Measurements from ENCODE around the gene NHEJ1. TPM values are rescaled to one million over a fixed set of nuclear protein-coding genes. Genes with fewer than 3 reads are reported as not detected.

NHEJ1 gene
- polyA plus RNA-seq, 4 donors = 17.5 to 20.3 (median 19.8) TPM

GRCh38 chr2:219125225-219125885 is 35.3 kb downstream of the NHEJ1 start:
- no peak for DNase-seq (ENCODE audit: low read depth in 4 of 4, low spot score in 2 of 4)

GRCh38 chr2:219124381-219125110 is 36.1 kb downstream of the NHEJ1 start:
- no peak for DNase-seq (ENCODE audit: low read depth in 4 of 4, low spot score in 2 of 4)

GRCh38 chr2:219123356-219124135 is 37.1 kb downstream of the NHEJ1 start:
- DNase-seq (ENCODE audit: low read depth in 4 of 4, low spot score in 2 of 4) = no peak

GRCh38 chr2:219122202-219122980 is 38.2 kb downstream of the NHEJ1 start:
- DNase-seq (ENCODE audit: low read depth in 4 of 4, low spot score in 2 of 4) = no peak

GRCh38 chr2:219120082-219120481 is 40.5 kb downstream of the NHEJ1 start:
- DNase-seq (ENCODE audit: low read depth in 4 of 4, low spot score in 2 of 4) = no peak

- DNase-seq (ENCODE audit: low read depth in 4 of 4, low spot score in 2 of 4) = peak in 3 of 4 donors; percentile 11 to 45 (median 17)
Observed at GRCh38 chr2:219119422-219120043, 41.1 kb downstream of the NHEJ1 start.

- no peak for DNase-seq (ENCODE audit: low read depth in 4 of 4, low spot score in 2 of 4)
Observed at GRCh38 chr2:219118504-219118903, 42.1 kb downstream of the NHEJ1 start.

GRCh38 chr2:219116776-219117646 is 43.6 kb downstream of the NHEJ1 start:
- DNase-seq (ENCODE audit: low read depth in 4 of 4, low spot score in 2 of 4) = no peak

GRCh38 chr2:219112651-219113338 is 47.8 kb downstream of the NHEJ1 start:
- no peak for DNase-seq (ENCODE audit: low read depth in 4 of 4, low spot score in 2 of 4)

GRCh38 chr2:219112062-219112406 is 48.6 kb downstream of the NHEJ1 start:
- DNase-seq (ENCODE audit: low read depth in 4 of 4, low spot score in 2 of 4) = no peak

- no peak for DNase-seq (ENCODE audit: low read depth in 4 of 4, low spot score in 2 of 4)
Observed at GRCh38 chr2:219111375-219112061, 49.1 kb downstream of the NHEJ1 start.

GRCh38 chr2:219109471-219109870 is 51.1 kb downstream of the NHEJ1 start:
- DNase-seq (ENCODE audit: low read depth in 4 of 4, low spot score in 2 of 4) = no peak

- DNase-seq (ENCODE audit: low read depth in 4 of 4, low spot score in 2 of 4) = no peak
Observed at GRCh38 chr2:219107758-219108157, 52.9 kb downstream of the NHEJ1 start.

- DNase-seq (ENCODE audit: low read depth in 4 of 4, low spot score in 2 of 4) = no peak
Observed at GRCh38 chr2:219106251-219106650, 54.4 kb downstream of the NHEJ1 start.

- DNase-seq (ENCODE audit: low read depth in 4 of 4, low spot score in 2 of 4) = no peak
Observed at GRCh38 chr2:219104107-219105035, 56.2 kb downstream of the NHEJ1 start.

GRCh38 chr2:219099329-219099728 is 61.3 kb downstream of the NHEJ1 start:
- no peak for DNase-seq (ENCODE audit: low read depth in 4 of 4, low spot score in 2 of 4)

- DNase-seq (ENCODE audit: low read depth in 4 of 4, low spot score in 2 of 4) = no peak
Observed at GRCh38 chr2:219095406-219095935, 65.1 kb downstream of the NHEJ1 start.

All from left renal cortex interstitium (tissue), 4 donors.